ENCODE data around the gene BRD1.

- TF ChIP-seq SIN3A (IDR thresholded peaks at IDR 0.05; ENCODE audit: borderline replicate concordance, insufficient read depth, low read length) (no peak), REST (IDR thresholded peaks at IDR 0.05; ENCODE audit: insufficient read depth in 1 of 2, low read depth in 2 of 2, low read length in 2 of 2) (no peak), POLR2AphosphoS5 (IDR thresholded peaks at IDR 0.05; ENCODE audit: low read depth, low read length) (no peak)
Observed at GRCh38 chr22:49755631-49756001, 72.1 kb downstream of the BRD1 start.
